Femur (tissue), 1 donor: ENCODE measurements around the gene EXOSC6.
"Not testable (repeated sequence)": the region's sequence is repeated elsewhere in the genome, so short reads cannot be mapped to it uniquely, and the experiment has no call there.

Experiments used
- DNase-seq: peaks from one replicate; pipeline ENCODE4 v3.0.0-alpha.2; 2017

Gene EXOSC6

DNA sequence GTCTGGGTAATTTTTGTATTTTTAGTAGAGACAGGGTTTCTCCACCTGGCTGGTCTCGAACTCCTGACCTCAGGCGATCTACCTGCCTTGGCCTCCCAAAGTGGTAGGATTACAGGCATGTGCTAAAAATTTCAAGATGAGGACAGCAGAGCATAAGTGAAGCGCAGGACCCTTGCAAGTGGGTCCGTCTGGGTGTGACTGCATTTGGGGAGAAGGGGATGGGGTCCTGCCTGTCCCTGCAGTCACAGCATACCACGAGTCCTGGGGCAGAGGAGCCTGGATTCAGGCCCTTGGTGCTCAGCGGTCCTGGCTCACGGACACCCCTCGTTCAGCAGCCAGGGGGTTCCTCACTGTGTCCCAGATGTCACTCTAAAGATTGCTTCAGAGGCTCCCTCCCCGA is 53.5 kb downstream of the EXOSC6 start:
- not testable (repeated sequence) for DNase-seq

DNA sequence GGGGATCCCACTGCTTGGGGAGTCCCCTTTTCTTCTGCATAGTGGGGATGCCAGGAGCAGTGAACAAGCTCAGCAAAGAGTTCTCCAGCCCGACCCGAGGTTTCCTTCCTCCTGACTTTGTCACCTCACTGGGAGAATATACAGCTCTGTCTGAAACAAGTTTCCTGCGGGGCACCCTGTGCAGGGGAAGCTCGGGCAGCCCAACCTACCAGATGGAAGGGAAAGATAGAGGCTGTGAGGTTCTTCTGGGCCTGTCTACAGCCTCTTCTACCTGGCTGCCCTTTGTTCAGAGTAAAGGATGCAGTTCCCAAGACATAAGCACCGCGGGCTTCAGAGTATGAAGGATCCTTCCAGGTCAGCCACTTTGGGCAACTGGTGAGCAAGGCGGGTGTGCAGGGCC is 54.1 kb downstream of the EXOSC6 start:
- not testable (repeated sequence) for DNase-seq
